Adrenal gland (tissue), 12 donors: ENCODE results near the gene JUP. TPM values are rescaled to one million over a fixed set of nuclear protein-coding genes. Genes with fewer than 3 reads are reported as not detected.

ENCODE experiments used
- DNase-seq, 7 donors: peaks; one replicate each; pipeline ENCODE4 v3.0.0-alpha.2; 2019 to 2020
- H3K27ac ChIP-seq, 5 donors: fragments of 200-600 bp; sonication (generic) in 4 of 5; 1 replicate in 3 of 5; 2 replicates in 2 of 5; pipeline versions ENCODE4 v1.5.1 to v1.8.0; 2016 to 2020; ENCODE audit warnings: mild to moderate bottlenecking in 1 of 5
- H3K27me3 ChIP-seq: fragments of 200-600 bp; 2 replicates; pipeline ENCODE4 v1.8.0; 2021
- H3K36me3 ChIP-seq, 2 donors: fragments of 200-600 bp; replicated peaks in 1 of 2; 1 replicate in 1 of 2; 2 replicates in 1 of 2; pipeline versions ENCODE4 v1.5.1 to v1.8.0; 2018 to 2022
- H3K4me1 ChIP-seq, 2 donors: fragments of 200-600 bp; replicated peaks in 1 of 2; 1 replicate in 1 of 2; 2 replicates in 1 of 2; pipeline versions ENCODE4 v1.5.1 to v1.8.0; 2018 to 2021
- H3K4me3 ChIP-seq, 4 donors: fragments of 200-600 bp; sonication (generic) in 3 of 4; one replicate each; pipeline ENCODE4 v1.5.1; 2016 to 2018
- H3K9me3 ChIP-seq, 3 donors: fragments of 200-600 bp; sonication (generic) in 1 of 3; replicated peaks in 1 of 3; 1 replicate in 2 of 3; 2 replicates in 1 of 3; pipeline versions ENCODE4 v1.5.1 to v1.8.0; 2016 to 2021
- POLR2A ChIP-seq, 2 donors: fragments of 450-650 bp; IDR thresholded peaks; one replicate each; pipeline ENCODE4 v1.6.1; 2017; ENCODE audit warnings: antibody characterized with exemption in 2 of 2, mild to moderate bottlenecking in 2 of 2, moderate library complexity in 1 of 2
- WGBS, 4 donors: extraction: QIAGEN DNeasy Blood & Tissue Kit in 2 of 4; methylation state at CpG; one replicate each; pipeline versions ENCODE4 v1.1.5 to v1.1.7; 2013 to 2017; 5-methylcytosine and 5-hydroxymethylcytosine counted together
- intact Hi-C, 2 donors: fragments of 100-400 bp; cut with DNase I; formaldehyde crosslinking; loops; one replicate each; pipeline versions ENCODE4 v1.14.1 to v1.15.0; 2022 to 2023
- polyA plus RNA-seq, 3 donors: library from polyadenylated mRNA; stranded (reverse); fragments of 200-250 nt in 2 of 3; fragments of 350-450 nt in 1 of 3; fragmentation: Illumina TruSeq in 1 of 3; extraction: RNeasy Lipid Tissue Mini Kit (QIAGEN cat#74804) in 1 of 3; gene quantifications; one replicate each; pipeline ENCODE4 v1.2.3, GENCODE V29; 2013 to 2014
- total RNA-seq, 9 donors: library from RNA; depleted of rRNA in 4 of 9; stranded (reverse); fragments of >200 nt in 4 of 9; fragments of 120-200 nt in 1 of 9; fragmentation: NEBNext Ultra II Directional in 1 of 9; extraction: Animal tissue kit (Norgen Biotek cat#: 25700) in 1 of 9; gene quantifications; one replicate each; pipeline versions ENCODE4 v1.1.0 to v1.2.4, GENCODE V29; 2013 to 2023
- TF ChIP-seq, protein P1 (sequence below), 6 experiments: fragments of 450-650 bp in 4 of 6; fragments of 200-600 bp in 2 of 6; sonication (generic) in 1 of 6; IDR thresholded peaks; 1 replicate in 5 of 6; 2 replicates in 1 of 6; pipeline versions ENCODE4 v1.5.1 to v1.8.0; 2016 to 2021; ENCODE audit warnings: antibody characterized with exemption in 6 of 6, mild to moderate bottlenecking in 2 of 6, moderate library complexity in 1 of 6
- donor health status: healthy with polysubstance abuse.
- donor health status: Bipolar disorder and iron deficiency.
- donor health status: DM: yes; HTN: yes; CAD: no.
- donor health status: DM: no; HTN: no; CAD: no.
- donor health status: DM: no; HTN: no; CAD: no.
- donor health status: DM: yes; HTN: yes; CAD: no.

Gene JUP
- total and polyA plus RNA-seq, 12 donors, result 4.9 to 81.3 (median 29.6) TPM

DNA sequence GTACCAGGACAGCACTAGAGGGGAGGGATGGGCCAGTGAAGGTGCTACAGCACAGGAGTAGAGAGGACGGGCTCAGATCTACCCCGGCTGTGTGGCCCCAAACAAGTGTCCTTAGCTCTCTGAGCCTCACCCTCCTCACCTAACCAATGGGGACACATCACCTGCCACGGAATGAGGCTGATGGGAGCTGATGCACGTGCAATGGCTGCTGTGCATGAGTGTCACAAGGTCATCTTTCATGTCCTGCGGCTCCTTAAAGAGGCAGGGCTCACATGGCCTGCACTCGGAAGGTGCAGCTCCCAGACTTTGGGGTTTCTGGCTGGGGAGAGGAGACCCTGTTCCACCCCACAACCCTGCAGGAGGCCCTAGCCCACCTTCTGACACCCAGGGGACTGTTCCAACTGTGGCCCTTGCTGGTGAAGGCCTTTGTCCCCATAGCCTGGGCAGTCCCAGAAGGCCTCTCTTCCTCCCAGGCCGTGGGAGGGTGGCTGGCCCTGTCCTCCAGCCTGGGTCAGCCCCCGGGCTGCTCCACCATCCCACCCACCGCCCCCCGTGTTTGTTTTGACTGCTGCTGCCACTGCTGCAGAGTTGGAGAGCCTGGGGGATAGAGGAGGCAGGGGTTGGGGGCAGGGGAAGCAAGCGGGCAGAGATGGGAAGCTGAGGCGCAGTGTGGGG is 62.6 kb downstream of the JUP start:
- no peaks in the 10 kb centered on the region for H3K9me3 ChIP-seq
- no peaks in the 10 kb centered on the region for H3K4me1 ChIP-seq
- intact Hi-C loops, result no loop called here
- 66 to 73% (median 72%) methylated on average over 9 to 12 of the region's 12 CpGs for WGBS, 4 donors
- DNase-seq, result no peak
- no peak overlapping the region for H3K4me3 ChIP-seq
- no peaks in the 10 kb centered on the region for H3K27me3 ChIP-seq
- TF ChIP-seq, protein P1, sequence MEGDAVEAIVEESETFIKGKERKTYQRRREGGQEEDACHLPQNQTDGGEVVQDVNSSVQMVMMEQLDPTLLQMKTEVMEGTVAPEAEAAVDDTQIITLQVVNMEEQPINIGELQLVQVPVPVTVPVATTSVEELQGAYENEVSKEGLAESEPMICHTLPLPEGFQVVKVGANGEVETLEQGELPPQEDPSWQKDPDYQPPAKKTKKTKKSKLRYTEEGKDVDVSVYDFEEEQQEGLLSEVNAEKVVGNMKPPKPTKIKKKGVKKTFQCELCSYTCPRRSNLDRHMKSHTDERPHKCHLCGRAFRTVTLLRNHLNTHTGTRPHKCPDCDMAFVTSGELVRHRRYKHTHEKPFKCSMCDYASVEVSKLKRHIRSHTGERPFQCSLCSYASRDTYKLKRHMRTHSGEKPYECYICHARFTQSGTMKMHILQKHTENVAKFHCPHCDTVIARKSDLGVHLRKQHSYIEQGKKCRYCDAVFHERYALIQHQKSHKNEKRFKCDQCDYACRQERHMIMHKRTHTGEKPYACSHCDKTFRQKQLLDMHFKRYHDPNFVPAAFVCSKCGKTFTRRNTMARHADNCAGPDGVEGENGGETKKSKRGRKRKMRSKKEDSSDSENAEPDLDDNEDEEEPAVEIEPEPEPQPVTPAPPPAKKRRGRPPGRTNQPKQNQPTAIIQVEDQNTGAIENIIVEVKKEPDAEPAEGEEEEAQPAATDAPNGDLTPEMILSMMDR (IDR thresholded peaks at IDR 0.05), result no peak
- TF ChIP-seq POLR2A (IDR thresholded peaks at IDR 0.05), result no peak
- H3K27ac ChIP-seq, result no peak overlapping the region
- no peaks in the 10 kb centered on the region for H3K36me3 ChIP-seq

DNA sequence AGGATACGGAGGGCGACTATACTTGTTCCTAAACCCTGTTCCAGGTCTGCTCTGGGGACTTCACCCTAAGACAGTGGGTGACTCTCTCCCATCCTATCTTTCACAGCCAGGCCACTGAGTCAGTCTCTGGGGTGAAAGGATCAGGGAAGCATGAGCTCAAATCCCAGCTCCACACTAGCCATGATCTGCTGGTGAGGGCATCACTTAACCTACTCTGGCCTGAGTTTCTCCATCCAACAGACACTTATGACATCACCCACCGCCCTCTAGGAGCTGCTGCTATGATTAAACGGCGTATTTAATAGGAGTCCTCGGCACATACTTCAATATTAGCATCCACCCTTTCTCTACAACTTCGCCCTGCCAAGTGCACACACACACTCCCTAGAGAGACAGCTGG is 64.3 kb downstream of the JUP start:
- TF ChIP-seq, protein P1 (IDR thresholded peaks at IDR 0.05), result no peak
- no peak for TF ChIP-seq POLR2A (IDR thresholded peaks at IDR 0.05)
- no peak for DNase-seq
- Histone ChIP-seq H3K4me3 (no peak overlapping the region), H3K9me3 (no peaks in the 10 kb centered on the region), H3K36me3 (no peaks in the 10 kb centered on the region), H3K27ac (no peak overlapping the region), H3K4me1 (peaks cover 0 to 5% of the 10 kb centered on the region in 2 donors), H3K27me3 (no peaks in the 10 kb centered on the region)
- 81 to 94% (median 87%) methylated on average over 7 of the region's 7 CpGs for WGBS, 4 donors
- intact Hi-C loops, result no loop called here

DNA sequence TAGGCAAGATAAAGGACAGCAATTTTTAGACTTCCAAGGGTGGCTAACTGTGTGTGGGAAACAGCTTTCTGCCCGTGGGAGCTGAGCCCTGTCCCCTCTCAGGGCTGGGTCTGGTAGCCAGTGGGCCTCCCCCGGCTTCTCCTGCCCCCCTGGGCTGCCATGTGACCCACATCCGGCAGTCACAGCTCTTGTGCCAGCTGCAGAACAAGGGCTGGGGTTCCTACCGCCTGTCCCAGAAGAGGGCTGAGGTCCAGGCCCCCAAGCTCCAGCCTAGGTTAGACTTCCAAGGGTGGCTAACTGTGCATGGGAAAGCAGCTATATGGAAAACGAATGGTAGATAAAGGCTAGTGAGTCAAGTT is 68.2 kb downstream of the JUP start:
- no peak for TF ChIP-seq POLR2A (IDR thresholded peaks at IDR 0.05)
- TF ChIP-seq, protein P1 (IDR thresholded peaks at IDR 0.05), result no peak
- no peak for DNase-seq
- WGBS, 4 donors, result 37 to 70% (median 68%) methylated on average over 2 to 5 of the region's 5 CpGs
- no peak overlapping the region for H3K4me3 ChIP-seq
- no peak overlapping the region for H3K27ac ChIP-seq
- H3K9me3 ChIP-seq, result no peaks in the 10 kb centered on the region
- intact Hi-C loops, result no loop called here
- H3K27me3 ChIP-seq, result no peaks in the 10 kb centered on the region
- peaks cover 0 to 5% of the 10 kb centered on the region in 2 donors for H3K4me1 ChIP-seq
- H3K36me3 ChIP-seq, result no peaks in the 10 kb centered on the region

DNA sequence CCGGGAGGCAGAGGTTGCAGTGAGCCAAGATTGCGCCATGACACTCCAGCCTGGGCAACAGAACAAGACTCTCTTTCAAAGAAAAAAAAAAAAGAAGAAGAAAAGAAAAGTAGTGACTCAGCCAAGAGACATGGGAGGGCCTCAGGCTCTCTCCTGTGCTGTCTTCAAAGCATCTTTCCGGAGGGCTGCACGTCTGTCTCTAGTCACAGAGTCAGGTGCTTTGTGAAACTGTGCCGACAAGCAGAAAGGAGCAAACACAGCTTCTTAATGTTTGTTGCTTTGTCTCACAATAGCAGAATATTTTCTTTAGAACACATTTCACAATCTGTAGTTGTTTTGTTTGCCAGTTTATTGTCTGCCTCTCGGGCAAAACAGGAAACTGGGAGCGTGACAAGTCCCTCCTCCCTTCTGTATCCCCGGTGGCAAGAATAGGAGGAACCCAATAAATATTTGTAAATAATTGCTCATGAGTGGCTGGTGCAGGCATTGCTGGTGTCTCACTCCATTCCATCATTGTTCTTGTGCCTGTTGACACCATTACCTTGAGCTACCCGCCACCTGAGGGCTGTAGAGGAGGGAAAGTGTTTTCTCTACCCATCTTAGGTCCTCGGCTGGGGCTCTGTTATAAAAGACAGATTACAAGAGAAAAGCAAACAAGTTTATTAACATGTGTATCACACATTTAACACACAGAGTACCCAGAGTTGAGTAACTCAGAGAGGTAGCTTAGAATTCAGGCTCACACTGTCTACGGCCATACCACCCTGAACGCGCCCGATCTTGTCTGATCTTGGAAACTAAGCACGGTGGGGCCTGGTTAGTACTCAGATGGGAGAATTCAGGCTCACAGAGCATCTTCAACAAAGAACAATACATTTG is 68.9 kb downstream of the JUP start:
- Histone ChIP-seq H3K4me1 (peaks cover 0 to 5% of the 10 kb centered on the region in 2 donors), H3K9me3 (no peaks in the 10 kb centered on the region), H3K36me3 (no peaks in the 10 kb centered on the region), H3K4me3 (no peak overlapping the region), H3K27me3 (no peaks in the 10 kb centered on the region), H3K27ac (no peak overlapping the region)
- DNase-seq, result no peak
- intact Hi-C loops, result no loop called here
- 62 to 71% (median 65%) methylated on average over 15 of the region's 15 CpGs for WGBS, 4 donors
- no peak for TF ChIP-seq POLR2A (IDR thresholded peaks at IDR 0.05)
- TF ChIP-seq, protein P1 (IDR thresholded peaks at IDR 0.05), result no peak
